ENCODE results near the gene MYZAP. TPM values are rescaled to one million over a fixed set of nuclear protein-coding genes. Genes with fewer than 3 reads are reported as not detected.

MYZAP gene
- total and polyA plus RNA-seq, 4 donors: 0.50 to 1.8 (median 0.99) TPM

DNA sequence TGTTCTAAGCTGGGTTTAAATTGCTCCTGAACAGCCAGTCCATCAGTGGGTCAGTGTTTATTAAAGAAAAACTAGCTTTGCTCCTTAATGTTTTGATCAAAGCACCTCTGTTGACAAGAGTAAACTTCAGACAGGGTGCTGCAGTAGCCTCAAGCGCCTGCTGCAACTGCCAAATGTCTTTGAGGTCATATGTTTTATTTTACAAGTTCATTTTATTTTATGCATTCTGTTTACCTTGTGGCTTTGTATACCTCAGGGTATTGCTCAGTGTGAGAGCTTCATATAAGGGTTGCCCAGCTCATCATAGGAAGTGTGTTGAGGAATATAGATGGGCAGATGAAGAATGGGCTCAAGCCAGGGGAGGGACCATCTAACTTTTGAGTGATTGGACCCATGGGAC lies 8.5 kb downstream of the MYZAP start:
- Histone ChIP-seq H3K27me3 (ENCODE audit: control insufficient read depth in 4 of 4, insufficient read depth in 4 of 4, low read length in 3 of 4) (no peaks in the 10 kb centered on the region), H3K9me3 (ENCODE audit: control insufficient read depth in 4 of 4, low read length in 3 of 4) (no peaks in the 10 kb centered on the region), H3K27ac (ENCODE audit: low read depth in 1 of 2, low read length in 2 of 2) (no peak overlapping the region), H3K4me3 (ENCODE audit: low read depth in 1 of 3, low read length in 3 of 3) (no peak overlapping the region), H3K9ac (ENCODE audit: low read depth in 1 of 2, low read length in 2 of 2) (no peak overlapping the region), H3K4me1 (ENCODE audit: control insufficient read depth in 4 of 4, insufficient read depth in 4 of 4, low read length in 3 of 4) (no peaks in the 10 kb centered on the region), H3K36me3 (ENCODE audit: control insufficient read depth in 4 of 4, insufficient read depth in 3 of 4, low read depth in 1 of 4, low read length in 3 of 4) (no peaks in the 10 kb centered on the region)
- 82% methylated on average over 1 of the region's 1 CpG for WGBS
- DNase-seq (ENCODE audit: low spot score): no peak
- TF ChIP-seq NR2F2 (IDR thresholded peaks at IDR 0.05) (no peak), TAF1 (conservative IDR thresholded peaks at IDR 0.05) (no peak), HNF4A (conservative IDR thresholded peaks at IDR 0.05) (no peak), HNF4G (IDR thresholded peaks at IDR 0.05) (no peak), RXRA (IDR thresholded peaks at IDR 0.05) (no peak), YY1 (IDR thresholded peaks at IDR 0.05) (no peak)
- TF ChIP-seq, protein P1, sequence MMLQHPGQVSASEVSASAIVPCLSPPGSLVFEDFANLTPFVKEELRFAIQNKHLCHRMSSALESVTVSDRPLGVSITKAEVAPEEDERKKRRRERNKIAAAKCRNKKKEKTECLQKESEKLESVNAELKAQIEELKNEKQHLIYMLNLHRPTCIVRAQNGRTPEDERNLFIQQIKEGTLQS (IDR thresholded peaks at IDR 0.05): no peak
- TF ChIP-seq, protein P2, sequence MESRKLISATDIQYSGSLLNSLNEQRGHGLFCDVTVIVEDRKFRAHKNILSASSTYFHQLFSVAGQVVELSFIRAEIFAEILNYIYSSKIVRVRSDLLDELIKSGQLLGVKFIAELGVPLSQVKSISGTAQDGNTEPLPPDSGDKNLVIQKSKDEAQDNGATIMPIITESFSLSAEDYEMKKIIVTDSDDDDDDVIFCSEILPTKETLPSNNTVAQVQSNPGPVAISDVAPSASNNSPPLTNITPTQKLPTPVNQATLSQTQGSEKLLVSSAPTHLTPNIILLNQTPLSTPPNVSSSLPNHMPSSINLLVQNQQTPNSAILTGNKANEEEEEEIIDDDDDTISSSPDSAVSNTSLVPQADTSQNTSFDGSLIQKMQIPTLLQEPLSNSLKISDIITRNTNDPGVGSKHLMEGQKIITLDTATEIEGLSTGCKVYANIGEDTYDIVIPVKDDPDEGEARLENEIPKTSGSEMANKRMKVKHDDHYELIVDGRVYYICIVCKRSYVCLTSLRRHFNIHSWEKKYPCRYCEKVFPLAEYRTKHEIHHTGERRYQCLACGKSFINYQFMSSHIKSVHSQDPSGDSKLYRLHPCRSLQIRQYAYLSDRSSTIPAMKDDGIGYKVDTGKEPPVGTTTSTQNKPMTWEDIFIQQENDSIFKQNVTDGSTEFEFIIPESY (IDR thresholded peaks at IDR 0.05): no peak
- TF ChIP-seq, protein P3, sequence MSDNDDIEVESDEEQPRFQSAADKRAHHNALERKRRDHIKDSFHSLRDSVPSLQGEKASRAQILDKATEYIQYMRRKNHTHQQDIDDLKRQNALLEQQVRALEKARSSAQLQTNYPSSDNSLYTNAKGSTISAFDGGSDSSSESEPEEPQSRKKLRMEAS (IDR thresholded peaks at IDR 0.05): no peak

DNA sequence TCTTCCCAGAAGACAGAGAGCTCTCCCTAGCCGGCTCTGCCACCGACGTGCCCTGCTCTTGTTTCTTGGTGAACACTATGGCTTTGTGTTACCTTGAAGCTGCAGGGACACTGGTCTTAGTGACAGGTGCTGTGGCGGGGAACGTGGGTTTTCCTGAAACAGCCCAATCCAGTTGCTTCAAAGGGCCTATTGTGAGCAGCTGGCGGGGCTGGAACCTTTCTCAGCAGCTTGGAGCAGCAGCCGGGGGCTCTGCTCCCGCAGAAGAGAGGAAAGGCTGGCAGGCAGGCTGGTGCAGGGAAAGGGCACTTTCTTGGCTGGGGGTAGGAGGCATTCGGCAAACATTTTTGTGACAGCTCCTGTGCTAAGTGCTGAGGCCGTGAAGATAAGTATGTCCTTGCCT lies 12.8 kb downstream of the MYZAP start:
- Histone ChIP-seq H3K27ac (ENCODE audit: low read depth in 1 of 2, low read length in 2 of 2) (no peak overlapping the region), H3K9me3 (ENCODE audit: control insufficient read depth in 4 of 4, low read length in 3 of 4) (no peaks in the 10 kb centered on the region), H3K4me3 (ENCODE audit: low read depth in 1 of 3, low read length in 3 of 3) (no peak overlapping the region), H3K9ac (ENCODE audit: low read depth in 1 of 2, low read length in 2 of 2) (no peak overlapping the region), H3K4me1 (ENCODE audit: control insufficient read depth in 4 of 4, insufficient read depth in 4 of 4, low read length in 3 of 4) (no peaks in the 10 kb centered on the region), H3K27me3 (ENCODE audit: control insufficient read depth in 4 of 4, insufficient read depth in 4 of 4, low read length in 3 of 4) (no peaks in the 10 kb centered on the region), H3K36me3 (ENCODE audit: control insufficient read depth in 4 of 4, insufficient read depth in 3 of 4, low read depth in 1 of 4, low read length in 3 of 4) (no peaks in the 10 kb centered on the region)
- TF ChIP-seq HNF4A (conservative IDR thresholded peaks at IDR 0.05) (no peak), JUND (IDR thresholded peaks at IDR 0.05) (no peak), SP1 (IDR thresholded peaks at IDR 0.05) (no peak), FOXA2 (IDR thresholded peaks at IDR 0.05) (no peak), NR2F2 (IDR thresholded peaks at IDR 0.05) (no peak), HNF4G (IDR thresholded peaks at IDR 0.05) (no peak)
- TF ChIP-seq, protein P3 (IDR thresholded peaks at IDR 0.05): no peak
- TF ChIP-seq, protein P2 (IDR thresholded peaks at IDR 0.05): no peak
- TF ChIP-seq, protein P1 (IDR thresholded peaks at IDR 0.05): no peak
- TF ChIP-seq, protein P4, sequence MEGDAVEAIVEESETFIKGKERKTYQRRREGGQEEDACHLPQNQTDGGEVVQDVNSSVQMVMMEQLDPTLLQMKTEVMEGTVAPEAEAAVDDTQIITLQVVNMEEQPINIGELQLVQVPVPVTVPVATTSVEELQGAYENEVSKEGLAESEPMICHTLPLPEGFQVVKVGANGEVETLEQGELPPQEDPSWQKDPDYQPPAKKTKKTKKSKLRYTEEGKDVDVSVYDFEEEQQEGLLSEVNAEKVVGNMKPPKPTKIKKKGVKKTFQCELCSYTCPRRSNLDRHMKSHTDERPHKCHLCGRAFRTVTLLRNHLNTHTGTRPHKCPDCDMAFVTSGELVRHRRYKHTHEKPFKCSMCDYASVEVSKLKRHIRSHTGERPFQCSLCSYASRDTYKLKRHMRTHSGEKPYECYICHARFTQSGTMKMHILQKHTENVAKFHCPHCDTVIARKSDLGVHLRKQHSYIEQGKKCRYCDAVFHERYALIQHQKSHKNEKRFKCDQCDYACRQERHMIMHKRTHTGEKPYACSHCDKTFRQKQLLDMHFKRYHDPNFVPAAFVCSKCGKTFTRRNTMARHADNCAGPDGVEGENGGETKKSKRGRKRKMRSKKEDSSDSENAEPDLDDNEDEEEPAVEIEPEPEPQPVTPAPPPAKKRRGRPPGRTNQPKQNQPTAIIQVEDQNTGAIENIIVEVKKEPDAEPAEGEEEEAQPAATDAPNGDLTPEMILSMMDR (IDR thresholded peaks at IDR 0.05; ENCODE audit: low read depth, low read length, missing input control): no peak
- DNase-seq (ENCODE audit: low spot score): no peak
- whole genome bisulfite sequencing: 88% methylated on average over 10 of the region's 10 CpGs

Data from liver (tissue), 9 donors.